Limb (tissue), 2 donors: Measurements from ENCODE around the gene ETAA1.

ENCODE experiments used
- DNase-seq, 2 donors: peaks; one replicate each; pipeline ENCODE4 v3.0.0-alpha.2; 2016; ENCODE audit errors: extremely low spot score in 2 of 2

Gene ETAA1

DNA sequence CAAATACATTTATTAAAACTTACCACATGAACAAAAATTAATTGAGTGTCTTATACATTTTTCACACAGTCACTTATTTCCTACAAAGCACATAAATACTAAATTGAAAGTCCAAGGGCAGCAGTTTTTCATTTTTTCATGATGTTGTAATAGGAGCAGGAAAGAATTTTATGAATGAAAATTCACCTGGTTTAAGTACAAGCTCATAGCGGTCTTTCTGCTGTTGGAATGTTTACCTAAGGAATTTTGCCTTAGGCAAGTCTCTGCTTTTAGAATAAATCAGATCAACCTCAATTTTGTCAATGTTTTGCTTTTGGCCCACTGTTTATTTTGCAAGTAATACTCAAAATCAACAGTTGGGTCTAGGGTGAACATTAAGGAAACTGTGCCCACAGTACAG lies 40.0 kb downstream of the ETAA1 start:
- DNase-seq = no peak

DNA sequence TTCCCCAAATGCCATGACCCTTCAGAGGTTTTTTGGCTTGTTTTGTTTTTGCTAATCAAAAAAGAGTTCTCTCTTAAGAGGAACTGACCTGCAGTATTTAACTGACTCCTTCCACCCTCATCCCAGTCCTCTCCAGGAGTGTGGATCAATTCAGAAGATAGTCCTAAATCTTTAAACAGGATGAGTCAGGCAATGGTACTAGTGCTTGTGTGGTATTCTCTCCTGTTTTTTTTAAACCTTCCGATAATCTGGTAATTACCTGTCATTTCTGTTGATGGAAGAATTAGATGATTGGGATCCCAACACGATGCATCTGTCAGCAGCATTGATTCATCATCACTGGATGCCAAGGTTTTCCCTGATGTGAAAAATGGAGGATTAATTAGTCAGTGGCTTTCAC lies 41.2 kb downstream of the ETAA1 start:
- no peak for DNase-seq

DNA sequence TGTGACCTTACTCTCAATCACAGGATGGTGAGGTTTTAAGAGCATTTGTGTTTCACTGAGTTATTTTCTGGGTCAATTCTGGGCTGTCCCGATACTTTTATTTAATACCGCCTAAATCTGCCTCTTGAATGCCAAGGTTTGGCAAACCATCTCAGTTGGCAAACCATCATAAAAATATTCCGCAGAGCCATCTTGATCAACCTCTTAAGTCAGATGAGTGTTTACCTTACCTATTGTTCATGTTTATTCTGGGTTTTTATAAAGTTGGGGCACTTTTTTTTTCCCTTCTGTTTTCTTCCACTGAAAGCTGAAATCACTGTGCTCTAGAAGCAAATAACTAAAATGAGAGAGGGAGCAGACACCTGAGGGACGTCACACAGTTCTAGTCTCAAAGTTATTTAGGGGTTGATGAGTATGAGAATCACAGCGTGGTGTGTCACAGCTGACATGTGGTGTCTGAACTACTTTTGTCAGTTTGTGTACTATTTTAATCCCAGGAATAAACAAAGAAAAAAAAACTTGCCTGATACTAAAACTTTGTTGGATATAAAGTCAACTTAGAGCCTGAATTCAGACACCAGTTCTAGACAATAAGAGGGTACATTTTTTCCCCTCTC lies 48.6 kb downstream of the ETAA1 start:
- DNase-seq = no peak

DNA sequence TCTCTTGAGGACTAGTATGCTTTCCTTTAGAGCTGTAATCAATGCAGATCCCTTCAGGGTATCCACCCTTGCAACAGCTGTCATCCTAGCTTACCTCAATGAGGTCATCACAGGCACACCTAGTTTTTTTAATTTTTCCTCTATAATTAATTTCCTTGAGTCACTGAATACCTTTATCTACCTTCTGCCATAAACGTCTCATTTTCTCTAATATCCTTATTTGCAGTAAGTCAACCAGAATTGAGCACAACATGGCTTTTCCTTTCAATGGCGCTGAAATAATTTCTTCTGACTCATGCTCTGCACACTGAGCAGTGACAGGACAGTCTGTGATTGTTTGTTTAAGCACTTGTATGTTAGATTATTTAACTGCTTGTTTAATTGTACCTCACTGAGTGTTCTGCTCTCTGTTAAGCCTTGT lies 49.4 kb downstream of the ETAA1 start:
- no peak for DNase-seq

DNA sequence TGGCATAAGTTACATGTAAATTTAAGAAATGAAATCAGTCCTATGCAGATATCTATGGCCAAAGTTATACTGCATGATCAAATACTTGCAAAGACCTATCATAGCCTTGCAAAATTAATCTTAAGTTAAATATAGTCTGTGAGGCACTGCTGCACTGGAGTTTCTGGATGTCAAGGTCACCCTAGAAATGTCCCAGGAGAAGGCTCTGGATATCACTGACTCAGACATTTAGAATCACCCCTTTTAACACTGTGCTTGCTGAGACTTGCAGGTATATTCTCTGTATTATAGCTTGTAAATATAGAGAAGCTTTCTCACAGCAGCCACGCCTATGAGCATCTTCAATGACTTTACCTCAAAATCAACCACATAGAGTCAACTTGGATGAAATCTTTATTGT lies 51.5 kb downstream of the ETAA1 start:
- DNase-seq = no peak

DNA sequence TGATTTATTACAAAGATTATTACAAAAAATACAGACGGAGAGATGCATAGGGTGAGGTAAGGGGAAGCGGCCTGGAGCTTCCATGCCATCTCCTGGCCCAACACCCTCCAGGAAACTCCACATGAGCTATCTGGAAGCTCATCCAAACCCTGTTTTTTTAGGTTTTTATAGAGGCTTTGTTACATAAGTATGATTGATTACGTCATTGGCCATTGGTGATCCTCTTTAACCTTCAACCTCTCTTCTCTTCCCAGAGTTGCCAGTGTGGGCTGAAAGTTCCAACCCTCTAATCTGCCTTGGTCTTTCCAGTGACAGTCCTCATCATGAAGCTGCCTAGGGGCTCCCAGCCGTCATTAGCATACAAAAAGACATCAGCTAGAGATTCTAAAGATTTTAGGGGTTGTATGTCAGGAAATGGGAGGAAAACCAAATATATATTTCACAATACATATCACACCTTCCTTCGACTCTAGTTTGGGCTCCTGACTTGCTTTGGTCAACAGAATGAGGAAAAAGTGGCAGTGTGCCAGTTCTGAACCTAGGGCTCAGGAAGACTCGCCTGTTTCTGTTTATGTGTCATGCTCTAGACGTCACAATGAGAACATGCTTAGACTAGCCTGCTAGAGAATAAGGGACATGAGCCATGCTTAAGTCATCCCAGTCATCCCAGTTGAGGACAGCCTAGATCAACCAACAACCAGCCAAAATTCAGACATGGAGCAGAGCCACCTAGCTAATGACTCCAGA lies 54.1 kb downstream of the ETAA1 start:
- DNase-seq = no peak

DNA sequence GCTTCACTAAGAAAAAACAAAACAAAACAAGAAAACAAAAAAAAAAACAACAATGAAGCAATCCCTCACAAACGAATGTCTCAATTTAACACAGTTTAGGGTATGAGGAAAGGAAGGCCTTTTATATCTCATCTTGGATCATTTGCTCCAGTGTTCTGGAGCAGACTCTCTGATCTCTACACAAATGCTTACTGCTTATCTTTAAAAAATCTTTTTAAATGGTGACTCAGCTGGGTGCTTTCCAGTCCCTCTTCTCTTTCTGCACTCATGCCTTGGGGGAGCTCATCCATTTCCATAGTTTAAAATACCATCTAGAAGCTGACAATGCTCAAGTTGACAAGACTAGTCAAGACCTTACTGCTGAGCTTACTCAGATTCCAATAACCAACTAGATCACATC lies 56.2 kb downstream of the ETAA1 start:
- no peak for DNase-seq

DNA sequence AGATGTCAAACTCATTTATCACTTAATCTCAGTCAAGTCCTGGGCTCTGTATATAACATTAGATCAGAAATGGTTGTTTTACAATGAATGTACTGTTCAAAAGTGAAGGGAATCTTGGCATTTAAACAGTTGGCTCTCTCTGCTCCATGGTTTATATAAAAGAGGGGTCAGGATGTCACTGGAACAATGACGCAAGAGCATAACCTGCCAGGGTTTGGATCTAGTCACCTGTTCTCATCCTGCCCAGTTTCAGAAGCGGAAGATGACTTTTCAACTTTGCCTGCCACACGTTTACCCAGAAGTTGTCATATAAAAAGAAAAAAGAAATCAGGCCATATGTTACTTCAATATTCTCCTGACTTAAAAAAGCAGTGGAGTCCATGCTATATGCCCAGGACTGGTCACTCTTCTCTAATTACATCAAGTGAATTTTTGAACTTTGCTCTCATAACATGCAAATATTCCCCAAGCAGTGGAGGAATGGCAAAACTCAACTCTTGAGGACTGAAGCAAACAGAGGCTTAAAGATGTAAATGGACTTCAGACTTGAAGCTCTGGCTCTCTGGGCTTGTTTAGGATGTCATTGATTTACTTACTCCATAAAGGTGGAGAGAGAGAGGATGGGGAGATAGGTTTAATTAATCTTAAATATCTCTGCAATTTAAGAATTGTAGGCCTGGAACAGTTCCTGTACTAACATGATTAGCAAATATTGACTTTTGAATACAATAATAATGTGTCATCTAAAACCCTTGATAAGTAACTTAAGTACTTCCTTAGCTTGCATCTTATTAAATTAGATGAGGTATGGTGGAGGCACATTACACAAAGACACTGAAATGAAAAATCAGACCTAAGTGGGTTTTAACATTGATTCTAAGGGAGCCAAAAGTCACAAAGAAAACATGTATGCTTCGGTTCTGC lies 58.3 kb downstream of the ETAA1 start:
- no peak for DNase-seq

DNA sequence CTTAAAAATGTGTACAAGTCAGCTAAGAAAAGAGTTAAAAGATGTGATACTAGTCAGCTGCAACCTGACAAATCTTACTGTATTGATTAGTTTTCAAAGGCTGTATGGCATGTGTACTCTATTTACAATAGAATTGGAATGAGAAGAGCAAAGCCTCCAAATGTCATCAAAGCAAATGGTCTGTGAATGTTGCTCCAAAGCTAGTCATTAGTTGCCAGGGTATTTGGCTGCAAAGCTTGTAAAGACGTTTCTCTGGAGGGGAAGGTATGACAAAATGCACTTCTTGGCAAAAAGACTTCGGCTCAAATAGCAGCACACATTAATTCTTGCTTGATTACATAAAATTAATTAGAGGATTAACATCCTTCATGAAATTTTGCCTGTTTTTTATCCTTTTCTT lies 59.3 kb downstream of the ETAA1 start:
- no peak for DNase-seq

DNA sequence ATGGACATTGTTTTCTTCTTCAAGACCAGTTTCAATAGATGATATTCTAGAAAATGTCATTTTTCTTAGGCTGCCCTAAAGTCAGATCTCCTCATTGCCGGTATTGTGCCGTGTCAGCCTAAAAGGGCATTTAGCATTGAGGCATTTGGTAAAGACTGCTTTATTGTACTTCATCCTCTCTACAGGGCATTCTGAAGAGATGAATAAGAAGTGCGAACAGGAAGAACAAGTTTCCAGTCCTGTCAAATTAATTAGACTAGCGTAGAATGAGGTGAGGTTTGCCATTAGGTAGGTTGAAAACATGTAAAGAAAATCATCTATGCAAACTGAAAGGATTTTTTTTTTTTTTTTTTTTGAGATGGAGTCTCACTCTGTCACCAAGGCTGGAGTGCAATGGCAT lies 60.6 kb downstream of the ETAA1 start:
- DNase-seq = no peak

DNA sequence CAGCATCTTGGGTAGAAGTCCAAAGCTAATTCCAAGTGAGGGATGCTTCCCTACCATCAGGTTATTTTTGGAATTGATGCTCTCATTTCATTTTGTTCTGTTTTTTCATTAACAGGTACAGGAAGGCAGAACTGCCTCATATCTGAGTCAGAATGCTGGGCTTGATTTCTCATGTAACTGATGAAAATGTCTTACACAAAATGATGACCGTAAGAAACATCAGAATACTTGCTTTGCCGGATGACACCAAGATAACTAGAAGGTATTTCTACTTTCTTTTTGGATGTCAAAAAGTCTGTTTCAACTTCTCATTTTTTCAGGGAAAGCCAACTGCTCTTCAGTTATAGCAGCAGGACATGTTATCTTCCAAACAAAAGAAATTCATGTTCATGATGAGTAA lies 62.6 kb downstream of the ETAA1 start:
- no peak for DNase-seq
